Right renal cortex interstitium (tissue), 3 donors: Measurements from ENCODE around the gene RPTOR. TPM values are rescaled to one million over a fixed set of nuclear protein-coding genes. Genes with fewer than 3 reads are reported as not detected.

Source experiments
- DNase-seq, 3 donors: peaks; one replicate each; pipeline ENCODE4 v3.0.0-alpha.2; 2013; ENCODE audit warnings: low read depth in 3 of 3, low spot score in 2 of 3
- polyA plus RNA-seq, 3 donors: library from polyadenylated mRNA; unstranded; fragments of 120-200 nt; gene quantifications; one replicate each; pipeline ENCODE4 v1.2.1, GENCODE V29; 2013; ENCODE audit not compliant: insufficient read length in 3 of 3

Gene RPTOR
- polyA plus RNA-seq, 3 donors = 16.7 to 18.7 (median 17.1) TPM

- no peak for DNase-seq
Measured at GRCh38 chr17:80913928-80914821, 369.5 kb downstream of the RPTOR start.

- no peak for DNase-seq
Measured at GRCh38 chr17:80916246-80916645, 371.6 kb downstream of the RPTOR start.

GRCh38 chr17:80917716-80918560, 373.3 kb downstream of the RPTOR start:
- DNase-seq = no peak

- DNase-seq = no peak
Measured at GRCh38 chr17:80918731-80919130, 374.1 kb downstream of the RPTOR start.

- DNase-seq = no peak
Measured at GRCh38 chr17:80919331-80920311, 375.0 kb downstream of the RPTOR start.

- no peak for DNase-seq
Measured at GRCh38 chr17:80920441-80920840, 375.8 kb downstream of the RPTOR start.

GRCh38 chr17:80921159-80921558, 376.5 kb downstream of the RPTOR start:
- DNase-seq = no peak

- no peak for DNase-seq
Measured at GRCh38 chr17:80921741-80922579, 377.3 kb downstream of the RPTOR start.

GRCh38 chr17:80922580-80923160, 378.0 kb downstream of the RPTOR start:
- no peak for DNase-seq

- DNase-seq = no peak
Measured at GRCh38 chr17:80923211-80924110, 378.8 kb downstream of the RPTOR start.

- DNase-seq = no peak
Measured at GRCh38 chr17:80924111-80924806, 379.6 kb downstream of the RPTOR start.

- no peak for DNase-seq
Measured at GRCh38 chr17:80924807-80925610, 380.4 kb downstream of the RPTOR start.

GRCh38 chr17:80925688-80926335, 381.2 kb downstream of the RPTOR start:
- DNase-seq = no peak

GRCh38 chr17:80926591-80927250, 382.1 kb downstream of the RPTOR start:
- no peak for DNase-seq

GRCh38 chr17:80927791-80928216, 383.2 kb downstream of the RPTOR start:
- DNase-seq = no peak

- DNase-seq = no peak
Measured at GRCh38 chr17:80929449-80929848, 384.8 kb downstream of the RPTOR start.
